ENCODE measurements around the gene GABRD. TPM values are rescaled to one million over a fixed set of nuclear protein-coding genes. Genes with fewer than 3 reads are reported as not detected.

GABRD gene
- total RNA-seq, 1 donor from 2014 or later, result under 0.01 TPM

DNA sequence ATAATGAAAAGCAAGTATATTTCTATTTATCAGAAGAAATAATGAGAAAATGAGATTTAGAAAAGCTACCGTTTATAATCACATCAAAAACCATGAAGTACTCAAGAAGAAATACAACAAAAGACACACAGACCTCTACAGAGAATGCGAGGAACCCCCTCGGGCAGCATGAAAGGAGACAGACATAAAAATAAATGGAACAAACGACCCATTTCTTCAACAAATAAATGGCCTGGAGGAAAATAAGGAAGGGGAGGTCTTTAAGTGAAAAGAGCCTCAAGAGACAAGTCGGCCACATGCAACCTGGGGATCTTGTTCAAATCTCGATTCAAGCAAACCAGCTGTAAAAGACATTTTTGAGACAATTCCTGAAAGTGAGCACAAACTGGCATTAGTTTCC is 21.6 kb upstream of the GABRD start:
- no peak overlapping the region for H3K4me3 ChIP-seq (ENCODE audit: low read length in 3 of 3)
- H3K9me3 ChIP-seq (ENCODE audit: control insufficient read depth in 3 of 3, low read length in 3 of 3), result no peaks in the 10 kb centered on the region
- H3K9ac ChIP-seq (ENCODE audit: low read depth in 1 of 3, low read length in 3 of 3), result no peak overlapping the region
- no peak overlapping the region for H3K27ac ChIP-seq (ENCODE audit: low read depth, low read length)
- H3K4me1 ChIP-seq (ENCODE audit: control insufficient read depth in 3 of 3, insufficient read depth in 3 of 3, low read length in 3 of 3), result no peaks in the 10 kb centered on the region
- H3K27me3 ChIP-seq (ENCODE audit: control insufficient read depth in 3 of 3, insufficient read depth in 3 of 3, low read length in 3 of 3), result peaks cover 14 to 23% (median 23%) of the 10 kb centered on the region in 3 donors
- no peaks in the 10 kb centered on the region for H3K36me3 ChIP-seq (ENCODE audit: control insufficient read depth in 3 of 3, insufficient read depth in 3 of 3, low read length in 3 of 3)

DNA sequence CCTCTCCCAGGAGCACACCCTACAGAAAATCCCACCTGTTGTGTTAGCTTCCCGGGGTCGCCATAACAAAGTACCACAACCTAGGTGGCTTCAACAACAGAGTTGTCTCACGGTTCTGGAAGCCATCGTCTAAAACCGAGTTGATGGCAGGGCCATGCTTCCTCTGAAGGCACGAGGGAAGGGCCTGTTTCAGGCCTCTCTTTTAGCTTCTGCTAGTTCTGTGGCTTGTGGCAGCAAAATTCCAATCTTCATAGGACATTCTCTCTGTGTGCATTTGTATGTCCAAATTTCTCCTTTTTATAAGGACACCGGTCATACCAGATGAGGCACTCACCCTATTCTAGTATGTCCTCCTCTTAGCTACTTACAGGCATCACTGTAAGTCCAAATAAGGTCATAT is 18.7 kb upstream of the GABRD start:
- H3K36me3 ChIP-seq (ENCODE audit: control insufficient read depth in 3 of 3, insufficient read depth in 3 of 3, low read length in 3 of 3), result no peaks in the 10 kb centered on the region
- H3K9ac ChIP-seq (ENCODE audit: low read depth in 1 of 3, low read length in 3 of 3), result no peak overlapping the region
- H3K4me3 ChIP-seq (ENCODE audit: low read length in 3 of 3), result no peak overlapping the region
- no peak overlapping the region for H3K27ac ChIP-seq (ENCODE audit: low read depth, low read length)
- H3K9me3 ChIP-seq (ENCODE audit: control insufficient read depth in 3 of 3, low read length in 3 of 3), result no peaks in the 10 kb centered on the region
- peaks cover 32 to 40% (median 36%) of the 10 kb centered on the region in 3 donors for H3K27me3 ChIP-seq (ENCODE audit: control insufficient read depth in 3 of 3, insufficient read depth in 3 of 3, low read length in 3 of 3)
- H3K4me1 ChIP-seq (ENCODE audit: control insufficient read depth in 3 of 3, insufficient read depth in 3 of 3, low read length in 3 of 3), result no peaks in the 10 kb centered on the region

DNA sequence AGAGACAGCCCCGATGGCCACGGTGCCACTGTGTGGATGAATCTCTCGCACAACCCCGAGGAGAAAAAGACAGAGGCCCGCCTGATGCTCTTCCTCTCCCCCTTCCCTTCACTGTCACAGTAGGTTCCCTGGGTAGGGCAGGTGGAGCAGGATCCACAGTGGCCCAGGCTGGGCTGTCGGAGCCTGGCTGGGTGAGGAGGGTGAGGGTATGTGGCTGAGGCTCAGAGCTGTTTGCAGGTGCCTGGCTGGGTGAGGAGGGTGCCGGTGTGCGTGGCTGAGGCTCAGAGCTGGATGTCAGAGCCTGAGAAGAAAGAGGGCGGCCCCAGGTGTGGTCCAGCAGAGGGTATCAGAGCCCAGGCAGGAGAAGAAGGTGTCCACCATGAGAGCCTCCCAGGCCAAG is 18.3 kb upstream of the GABRD start:
- Histone ChIP-seq H3K27me3 (ENCODE audit: control insufficient read depth in 3 of 3, insufficient read depth in 3 of 3, low read length in 3 of 3) (peaks cover 31 to 40% (median 40%) of the 10 kb centered on the region in 3 donors), H3K4me3 (ENCODE audit: low read length in 3 of 3) (no peak overlapping the region), H3K4me1 (ENCODE audit: control insufficient read depth in 3 of 3, insufficient read depth in 3 of 3, low read length in 3 of 3) (no peaks in the 10 kb centered on the region), H3K9me3 (ENCODE audit: control insufficient read depth in 3 of 3, low read length in 3 of 3) (no peaks in the 10 kb centered on the region), H3K27ac (ENCODE audit: low read depth, low read length) (no peak overlapping the region), H3K9ac (ENCODE audit: low read depth in 1 of 3, low read length in 3 of 3) (no peak overlapping the region), H3K36me3 (ENCODE audit: control insufficient read depth in 3 of 3, insufficient read depth in 3 of 3, low read length in 3 of 3) (no peaks in the 10 kb centered on the region)

DNA sequence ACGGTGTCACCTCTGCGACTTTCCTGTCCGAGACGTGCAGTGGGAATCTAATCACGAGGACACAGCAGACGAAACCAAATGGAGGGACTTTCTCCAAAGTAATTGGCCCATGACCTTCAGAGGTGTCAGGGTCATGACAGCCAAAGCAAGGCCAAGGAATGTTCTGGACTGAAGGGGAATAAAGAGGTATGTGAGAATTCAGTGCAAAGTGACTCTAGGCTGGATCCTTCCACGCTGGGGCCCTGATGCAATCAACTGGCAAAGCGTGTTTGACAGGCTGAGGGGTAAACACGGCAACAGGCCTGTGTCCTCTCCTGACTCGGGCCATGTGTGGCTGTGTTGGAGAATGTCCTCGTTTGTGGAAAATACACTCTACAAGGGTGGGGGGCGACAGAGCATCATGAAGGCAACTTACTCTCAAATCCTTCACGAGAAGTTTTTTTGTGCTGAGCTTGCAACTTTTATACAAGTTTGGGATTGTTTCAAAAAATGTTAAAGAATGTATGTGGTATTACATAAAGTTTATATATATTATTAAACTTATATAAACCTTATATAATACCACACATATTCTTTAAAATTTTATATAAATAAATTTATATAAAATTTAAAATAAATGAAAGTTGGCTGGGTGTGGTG is 17.3 kb upstream of the GABRD start:
- Histone ChIP-seq H3K9ac (ENCODE audit: low read depth in 1 of 3, low read length in 3 of 3) (no peak overlapping the region), H3K36me3 (ENCODE audit: control insufficient read depth in 3 of 3, insufficient read depth in 3 of 3, low read length in 3 of 3) (no peaks in the 10 kb centered on the region), H3K27ac (ENCODE audit: low read depth, low read length) (no peak overlapping the region), H3K27me3 (ENCODE audit: control insufficient read depth in 3 of 3, insufficient read depth in 3 of 3, low read length in 3 of 3) (peaks cover 27 to 41% (median 37%) of the 10 kb centered on the region in 3 donors), H3K4me3 (ENCODE audit: low read length in 3 of 3) (no peak overlapping the region), H3K4me1 (ENCODE audit: control insufficient read depth in 3 of 3, insufficient read depth in 3 of 3, low read length in 3 of 3) (no peaks in the 10 kb centered on the region), H3K9me3 (ENCODE audit: control insufficient read depth in 3 of 3, low read length in 3 of 3) (no peaks in the 10 kb centered on the region)

DNA sequence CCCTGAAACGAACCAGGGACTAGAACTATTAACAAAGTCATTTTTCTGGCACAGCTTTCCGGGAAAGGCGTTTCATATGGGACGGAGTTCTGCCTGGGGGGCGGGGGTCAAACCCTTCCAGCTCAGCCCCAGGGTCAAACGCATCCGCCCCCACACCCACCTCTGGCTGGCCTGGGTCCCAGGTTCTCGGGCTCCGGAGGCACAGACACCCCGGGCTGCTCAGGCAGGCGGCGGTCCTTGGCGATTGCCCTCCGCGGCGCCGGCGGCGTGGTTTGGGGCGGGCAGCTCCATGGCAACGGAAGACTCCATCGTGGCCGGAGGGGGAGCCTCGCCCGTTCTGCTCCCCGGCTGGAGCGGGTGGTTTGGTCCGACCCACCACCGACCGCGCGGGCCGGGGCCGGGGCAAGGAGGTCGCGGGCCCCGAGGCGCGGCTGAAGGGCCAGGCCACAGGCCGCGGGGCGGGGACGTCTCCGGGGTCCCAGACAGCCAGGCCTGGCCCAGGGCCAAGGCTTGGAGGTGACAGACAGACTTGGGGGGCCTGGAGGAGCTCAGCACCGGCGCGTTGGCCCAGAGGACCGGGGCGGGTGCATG is 15.5 kb upstream of the GABRD start, which contains the start of gene CFAP74:
Gene CFAP74 (minus strand): TSS at position 246 of the 591 bp plus-strand sequence. CDS start 12,830 bp downstream, outside the sequence.
- Histone ChIP-seq H3K9me3 (ENCODE audit: control insufficient read depth in 3 of 3, low read length in 3 of 3) (no peaks in the 10 kb centered on the region), H3K4me3 (ENCODE audit: low read length in 3 of 3) (no peak within 1 kb of the TSS), H3K36me3 (ENCODE audit: control insufficient read depth in 3 of 3, insufficient read depth in 3 of 3, low read length in 3 of 3) (no peaks in the 10 kb centered on the region), H3K4me1 (ENCODE audit: control insufficient read depth in 3 of 3, insufficient read depth in 3 of 3, low read length in 3 of 3) (no peaks in the 10 kb centered on the region), H3K9ac (ENCODE audit: low read depth in 1 of 3, low read length in 3 of 3) (no peak within 1 kb of the TSS), H3K27ac (ENCODE audit: low read depth, low read length) (no peak within 1 kb of the TSS), H3K27me3 (ENCODE audit: control insufficient read depth in 3 of 3, insufficient read depth in 3 of 3, low read length in 3 of 3) (peaks cover 31 to 43% (median 43%) of the 10 kb centered on the region in 3 donors)

DNA sequence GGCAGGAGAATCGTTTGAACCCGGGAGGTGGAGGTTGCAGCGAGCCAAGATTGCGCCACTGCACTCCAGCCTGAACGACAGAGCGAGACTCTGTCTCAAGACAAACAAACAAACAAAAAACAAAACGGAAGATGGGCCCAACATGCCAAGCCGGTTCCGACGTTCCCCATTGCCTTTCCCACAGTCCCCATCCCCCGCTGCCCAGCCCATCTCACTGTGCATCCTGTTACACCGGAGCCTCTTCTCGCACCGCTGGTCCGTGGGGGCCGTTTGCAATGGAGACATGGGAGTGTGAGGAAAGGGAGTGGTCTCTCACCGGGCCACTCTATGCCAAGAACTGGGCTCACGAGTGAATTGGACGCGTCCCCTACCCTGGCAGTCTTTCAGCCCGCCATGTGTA is 14.3 kb upstream of the GABRD start:
- H3K9ac ChIP-seq (ENCODE audit: low read depth in 1 of 3, low read length in 3 of 3), result no peak overlapping the region
- H3K36me3 ChIP-seq (ENCODE audit: control insufficient read depth in 3 of 3, insufficient read depth in 3 of 3, low read length in 3 of 3), result no peaks in the 10 kb centered on the region
- H3K4me1 ChIP-seq (ENCODE audit: control insufficient read depth in 3 of 3, insufficient read depth in 3 of 3, low read length in 3 of 3), result no peaks in the 10 kb centered on the region
- no peaks in the 10 kb centered on the region for H3K9me3 ChIP-seq (ENCODE audit: control insufficient read depth in 3 of 3, low read length in 3 of 3)
- peaks cover 31 to 51% (median 47%) of the 10 kb centered on the region in 3 donors for H3K27me3 ChIP-seq (ENCODE audit: control insufficient read depth in 3 of 3, insufficient read depth in 3 of 3, low read length in 3 of 3)
- H3K27ac ChIP-seq (ENCODE audit: low read depth, low read length), result no peak overlapping the region
- H3K4me3 ChIP-seq (ENCODE audit: low read length in 3 of 3), result no peak overlapping the region

DNA sequence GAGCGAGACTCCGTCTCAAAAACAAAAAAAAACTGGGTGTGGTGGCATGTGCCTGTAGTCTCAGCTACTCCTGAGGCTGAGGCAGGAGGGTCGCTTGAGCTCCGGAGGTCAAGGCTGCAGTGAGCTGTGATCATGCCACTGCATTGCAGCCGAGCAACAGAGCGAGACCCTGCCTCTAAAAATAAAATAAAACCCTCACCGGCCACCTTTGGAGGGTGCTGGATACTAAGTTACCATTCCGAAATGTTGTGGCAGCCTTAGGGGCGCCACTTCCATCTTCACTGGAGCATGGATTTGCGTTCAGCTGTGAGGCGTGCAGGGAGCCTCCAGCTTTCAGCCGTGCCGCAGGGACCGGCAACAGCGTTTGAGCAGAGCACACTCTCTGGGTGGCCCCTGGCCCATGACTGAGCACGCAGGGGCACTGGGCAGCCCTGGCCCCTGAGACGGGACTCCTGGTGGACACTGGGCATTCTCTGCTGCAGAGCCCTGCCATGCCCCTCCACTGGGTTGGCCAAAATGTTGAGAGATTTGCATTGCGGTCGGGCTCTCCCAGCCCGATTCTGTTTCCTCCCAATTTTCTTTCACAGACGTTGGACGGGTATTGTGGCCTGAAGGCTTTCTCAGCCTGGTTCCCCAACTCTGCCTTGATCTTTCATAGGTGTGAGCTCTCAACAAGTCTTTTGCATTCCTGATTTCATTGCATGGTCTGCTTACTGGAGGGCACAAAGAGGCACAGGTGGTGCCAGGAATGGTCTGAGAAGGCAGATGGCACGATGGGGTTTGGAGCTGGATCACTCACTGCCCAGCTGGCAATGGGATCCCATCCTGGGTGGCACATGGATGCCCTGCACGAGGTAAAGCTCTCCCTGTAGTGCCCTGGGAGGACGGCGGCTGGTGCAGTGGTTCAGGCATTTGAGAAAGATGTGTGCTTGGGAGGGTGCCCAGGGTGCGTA is 9.8 kb upstream of the GABRD start:
- no peaks in the 10 kb centered on the region for H3K4me1 ChIP-seq (ENCODE audit: control insufficient read depth in 3 of 3, insufficient read depth in 3 of 3, low read length in 3 of 3)
- H3K4me3 ChIP-seq (ENCODE audit: low read length in 3 of 3), result no peak overlapping the region
- H3K9me3 ChIP-seq (ENCODE audit: control insufficient read depth in 3 of 3, low read length in 3 of 3), result no peaks in the 10 kb centered on the region
- no peaks in the 10 kb centered on the region for H3K36me3 ChIP-seq (ENCODE audit: control insufficient read depth in 3 of 3, insufficient read depth in 3 of 3, low read length in 3 of 3)
- peaks cover 30 to 37% (median 33%) of the 10 kb centered on the region in 3 donors for H3K27me3 ChIP-seq (ENCODE audit: control insufficient read depth in 3 of 3, insufficient read depth in 3 of 3, low read length in 3 of 3)
- no peak overlapping the region for H3K9ac ChIP-seq (ENCODE audit: low read depth in 1 of 3, low read length in 3 of 3)
- H3K27ac ChIP-seq (ENCODE audit: low read depth, low read length), result no peak overlapping the region

DNA sequence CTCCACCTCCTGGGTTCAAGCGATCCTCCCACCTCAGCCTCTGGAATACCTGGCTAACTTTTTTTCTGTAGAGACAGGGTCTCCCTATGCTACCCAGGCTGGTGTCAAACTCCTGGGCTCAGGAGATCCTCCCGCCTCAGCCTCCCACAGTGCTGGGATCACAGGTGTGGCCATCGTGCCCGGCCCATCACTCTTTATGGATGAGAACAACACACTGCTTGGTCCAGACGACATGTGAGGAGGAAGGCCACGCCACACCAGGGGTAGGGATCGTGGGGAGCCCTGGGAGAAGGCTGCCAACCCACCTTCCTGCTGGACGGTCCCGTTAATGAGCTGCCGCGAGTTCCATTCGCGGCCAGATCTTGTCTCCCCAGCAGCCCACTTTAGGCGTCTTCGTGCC is 5.0 kb upstream of the GABRD start:
- H3K9ac ChIP-seq (ENCODE audit: low read depth in 1 of 3, low read length in 3 of 3), result no peak overlapping the region
- no peak overlapping the region for H3K27ac ChIP-seq (ENCODE audit: low read depth, low read length)
- no peak overlapping the region for H3K4me3 ChIP-seq (ENCODE audit: low read length in 3 of 3)
- peaks cover 0 to 5% (median 0%) of the 10 kb centered on the region in 3 donors for H3K4me1 ChIP-seq (ENCODE audit: control insufficient read depth in 3 of 3, insufficient read depth in 3 of 3, low read length in 3 of 3)
- H3K27me3 ChIP-seq (ENCODE audit: control insufficient read depth in 3 of 3, insufficient read depth in 3 of 3, low read length in 3 of 3), result peaks cover 38 to 53% (median 42%) of the 10 kb centered on the region in 3 donors
- no peaks in the 10 kb centered on the region for H3K36me3 ChIP-seq (ENCODE audit: control insufficient read depth in 3 of 3, insufficient read depth in 3 of 3, low read length in 3 of 3)
- H3K9me3 ChIP-seq (ENCODE audit: control insufficient read depth in 3 of 3, low read length in 3 of 3), result no peaks in the 10 kb centered on the region

DNA sequence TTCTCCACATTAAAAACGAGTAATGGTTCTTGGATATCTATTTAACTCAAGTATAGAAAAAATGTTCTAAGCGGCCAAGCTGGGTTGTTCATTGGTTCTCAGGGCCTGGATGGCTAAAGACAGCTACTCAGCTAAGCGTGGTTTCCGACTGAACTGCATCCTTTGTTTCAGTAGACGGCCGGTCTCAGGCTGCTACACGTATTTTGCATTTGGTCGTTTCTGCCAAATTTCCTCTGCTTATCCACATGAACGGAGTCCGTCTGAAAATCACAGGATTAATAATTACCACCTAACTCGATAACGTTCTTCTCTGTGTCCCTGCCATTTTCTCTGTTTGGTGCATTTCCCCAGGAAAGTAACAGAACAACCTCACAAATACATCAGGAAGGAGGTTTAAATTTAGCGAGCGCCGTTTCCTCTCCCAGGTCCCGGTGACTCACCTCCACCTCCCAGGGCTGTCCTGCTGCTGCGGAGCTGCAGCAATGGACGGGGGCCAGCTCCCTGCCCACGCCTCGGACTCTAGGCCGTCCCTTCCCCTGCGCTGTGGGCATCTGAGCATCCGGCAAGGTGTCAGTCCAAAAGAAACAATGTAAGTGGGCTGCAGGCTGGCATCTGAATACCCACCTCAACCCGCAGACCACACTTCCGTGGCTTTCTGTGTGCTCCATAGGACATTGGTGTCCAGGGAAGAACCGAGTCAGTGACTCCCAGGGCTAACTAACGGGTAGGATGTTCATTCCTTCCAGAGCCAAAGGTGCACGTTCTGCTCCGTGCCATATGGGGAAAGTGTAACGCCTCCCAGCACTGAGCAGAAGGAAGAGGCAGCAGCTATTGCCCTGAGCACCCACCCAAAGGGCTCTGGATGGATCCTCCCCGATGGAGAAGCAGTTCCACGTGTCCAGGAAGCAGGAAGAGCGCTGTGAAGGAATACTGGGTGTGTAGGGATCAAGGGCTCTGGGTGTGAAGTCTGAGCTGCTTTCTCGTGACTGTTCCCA is 4.1 kb upstream of the GABRD start:
- Histone ChIP-seq H3K9me3 (ENCODE audit: control insufficient read depth in 3 of 3, low read length in 3 of 3) (no peaks in the 10 kb centered on the region), H3K9ac (ENCODE audit: low read depth in 1 of 3, low read length in 3 of 3) (no peak overlapping the region), H3K4me3 (ENCODE audit: low read length in 3 of 3) (no peak overlapping the region), H3K27me3 (ENCODE audit: control insufficient read depth in 3 of 3, insufficient read depth in 3 of 3, low read length in 3 of 3) (peaks cover 42 to 53% (median 44%) of the 10 kb centered on the region in 3 donors), H3K27ac (ENCODE audit: low read depth, low read length) (no peak overlapping the region), H3K4me1 (ENCODE audit: control insufficient read depth in 3 of 3, insufficient read depth in 3 of 3, low read length in 3 of 3) (peaks cover 0 to 5% (median 0%) of the 10 kb centered on the region in 3 donors), H3K36me3 (ENCODE audit: control insufficient read depth in 3 of 3, insufficient read depth in 3 of 3, low read length in 3 of 3) (no peaks in the 10 kb centered on the region)

Measured in skeletal muscle tissue (tissue), 4 donors.